HCT116 (cell line): ENCODE data around the gene PLAAT2. TPM values are rescaled to one million over a fixed set of nuclear protein-coding genes. Genes with fewer than 3 reads are reported as not detected.
"Not testable (repeated sequence)": the region's sequence is repeated elsewhere in the genome, so short reads cannot be mapped to it uniquely, and the experiment has no call there.

Experiments
- ATAC-seq: fragments of 200-7000 bp; cut with Tn5 transposase; 2 replicates; pipeline ENCODE4 v1.9.1; 2020; ENCODE audit warnings: mild to moderate bottlenecking, moderate library complexity
- BruUV-seq: library from RNA; stranded (reverse); fragments of 400-500 nt; replicated peaks from 2 replicates; lab custom pipeline; 2021; lab: Mats Ljungman, UMichigan
- CTCF ChIA-PET: fragments of 300-600 bp; sonication (Branson Sonifier 250); formaldehyde crosslinking; loops from one replicate; lab custom pipeline; 2021; ENCODE audit warnings: antibody characterized with exemption; lab: Charles Lee
- POLR2A ChIA-PET: fragments of 300-600, 350-600 bp; sonication (Branson Sonifier 250); formaldehyde crosslinking; loops from one replicate; lab custom pipeline; 2021; ENCODE audit warnings: antibody characterized with exemption; lab: Charles Lee
- RAD21 ChIA-PET, 2 experiments: fragments of 300-600 bp; sonication (Branson Sonifier 250); formaldehyde crosslinking; loops; one replicate each; lab custom pipeline; 2023; ENCODE audit warnings: low total read pairs in 2 of 2; ENCODE audit not compliant: uncharacterized antibody in 2 of 2, unreplicated experiment in 2 of 2, low non-redundant PET in 1 of 2; lab: Charles Lee
- DNase-seq: peaks from one replicate; pipeline ENCODE4 v3.0.0-alpha.2; 2010; ENCODE audit warnings: low read depth, low spot score
- H2AFZ ChIP-seq: fragments of 200-600 bp; shearing (Covaris generic), sonication (generic); 2 replicates; pipeline ENCODE4 v1.6.1; 2017; ENCODE audit warnings: low read depth, mixed run types, mixed read lengths, antibody characterized with exemption, low read length; ENCODE audit not compliant: poor library complexity, severe bottlenecking
- H3K27ac ChIP-seq: 2 replicates; pipeline ENCODE4 v1.5.1; 2012; ENCODE audit warnings: low read depth, low read length
- H3K27me3 ChIP-seq: fragments of 200-600 bp; sonication (generic); 2 replicates; pipeline ENCODE4 v1.6.1; 2016; ENCODE audit warnings: mixed run types, low read length, mixed read lengths; ENCODE audit not compliant: insufficient read depth
- H3K36me3 ChIP-seq, 2 experiments: fragments of 200-500 bp in 1 of 2; fragments of 200-600 bp in 1 of 2; sonication (Bioruptor generic) in 1 of 2; sonication (generic) in 1 of 2; 2 replicates each; pipeline versions ENCODE4 v1.5.1 to v1.6.1; 2014 to 2016; ENCODE audit warnings: low read length in 2 of 2, inconsistent platforms in 1 of 2, mixed read lengths in 1 of 2, mixed run types in 1 of 2; ENCODE audit not compliant: insufficient read depth in 2 of 2, control insufficient read depth in 1 of 2
- H3K4me1 ChIP-seq, 2 experiments: fragments of 200-600 bp in 1 of 2; sonication (generic) in 1 of 2; 2 replicates each; pipeline versions ENCODE4 v1.5.1 to v1.6.1; 2012 to 2017; ENCODE audit warnings: low read length in 2 of 2, inconsistent platforms in 1 of 2, mild to moderate bottlenecking in 1 of 2, mixed read lengths in 1 of 2, mixed run types in 1 of 2, moderate library complexity in 1 of 2; ENCODE audit not compliant: insufficient read depth in 2 of 2, control insufficient read depth in 1 of 2
- H3K4me2 ChIP-seq: fragments of 200-600 bp; sonication (generic); 2 replicates; pipeline ENCODE4 v1.6.1; 2017; ENCODE audit warnings: mixed run types, low read length, mixed read lengths
- H3K4me3 ChIP-seq, 2 experiments: fragments of 200-600 bp in 1 of 2; sonication (generic) in 1 of 2; replicated peaks in 1 of 2; 2 replicates each; pipeline ENCODE4 v1.5.1; 2011 to 2016; ENCODE audit warnings: low read length in 2 of 2, control low read depth in 1 of 2, low read depth in 1 of 2, mild to moderate bottlenecking in 1 of 2, mixed read lengths in 1 of 2, mixed run types in 1 of 2
- H3K79me2 ChIP-seq: fragments of 200-600 bp; sonication (generic); 2 replicates; pipeline ENCODE4 v1.6.1; 2017; ENCODE audit warnings: mild to moderate bottlenecking, mixed run types, low read length, moderate library complexity, mixed read lengths; ENCODE audit not compliant: insufficient read depth
- H3K9ac ChIP-seq: fragments of 200-600 bp; sonication (generic); 2 replicates; pipeline ENCODE4 v1.6.1; 2016; ENCODE audit warnings: low read length, mixed read lengths
- H3K9me2 ChIP-seq: fragments of 200-600 bp; sonication (generic), shearing (Covaris generic); 2 replicates; pipeline ENCODE4 v1.6.1; 2017; ENCODE audit warnings: mixed run types, mild to moderate bottlenecking, moderate library complexity; ENCODE audit not compliant: insufficient read depth
- H3K9me3 ChIP-seq, 2 experiments: fragments of 200-500 bp in 1 of 2; fragments of 200-600 bp in 1 of 2; sonication (Bioruptor generic) in 1 of 2; sonication (generic) in 1 of 2; 2 replicates each; pipeline ENCODE4 v1.6.1; 2014 to 2017; ENCODE audit warnings: low read length in 2 of 2, mixed read lengths in 2 of 2, inconsistent platforms in 1 of 2, low read depth in 1 of 2, mild to moderate bottlenecking in 1 of 2, mixed run types in 1 of 2, moderate library complexity in 1 of 2; ENCODE audit not compliant: control insufficient read depth in 1 of 2, insufficient read depth in 1 of 2
- H4K20me1 ChIP-seq: fragments of 200-600 bp; sonication (generic), shearing (Covaris generic); 2 replicates; pipeline ENCODE4 v1.6.1; 2017; ENCODE audit warnings: mixed run types, mild to moderate bottlenecking, moderate library complexity; ENCODE audit not compliant: insufficient read depth
- EGR1 ChIP-seq: IDR thresholded peaks from 2 replicates; pipeline ENCODE4 v1.6.1; 2012; ENCODE audit warnings: low read depth
- ELF1 ChIP-seq: IDR thresholded peaks from 2 replicates; pipeline ENCODE4 v1.6.1; 2012; ENCODE audit warnings: low read depth, borderline replicate concordance
- FOSL1 ChIP-seq: IDR thresholded peaks from 2 replicates; pipeline ENCODE4 v1.6.1; 2012; ENCODE audit warnings: low read depth
- POLR2AphosphoS5 ChIP-seq: IDR thresholded peaks from 2 replicates; pipeline ENCODE4 v1.6.1; 2011; ENCODE audit warnings: mild to moderate bottlenecking, low read depth, low read length, moderate library complexity
- REST ChIP-seq: IDR thresholded peaks from 2 replicates; pipeline ENCODE4 v1.6.1; 2012; ENCODE audit warnings: low read depth
- SIN3A ChIP-seq: IDR thresholded peaks from 2 replicates; pipeline ENCODE4 v1.6.1; 2012; ENCODE audit warnings: low read depth
- TCF7L2 ChIP-seq: IDR thresholded peaks from 2 replicates; pipeline ENCODE4 v1.7.0; 2011; ENCODE audit warnings: borderline replicate concordance, inconsistent platforms; ENCODE audit not compliant: insufficient read depth, insufficient read length; ENCODE audit errors: extremely low read depth
- ZBTB33 ChIP-seq: IDR thresholded peaks from 2 replicates; pipeline ENCODE4 v1.6.1; 2011; ENCODE audit warnings: mild to moderate bottlenecking, low read length, moderate library complexity; ENCODE audit not compliant: insufficient replicate concordance; ENCODE audit errors: extremely low read depth
- intact Hi-C: fragments of 100-400 bp; cut with micrococcal nuclease; formaldehyde crosslinking; loops from 2 replicates; pipeline ENCODE4 v1.10.0; 2022
- total RNA-seq: library from RNA; stranded (reverse); gene quantifications from one replicate; pipeline ENCODE4 v1.2.1, GENCODE V29; 2021; ENCODE audit not compliant: unreplicated experiment

PLAAT2 gene
- total RNA-seq, 1 experiment from 2014 or later: not detected

- ChIA-PET CTCF (interaction anchor here (1.2 to 1.5 kb wide), 2 partner anchors 10 to 23 kb away, joined by 4 to 6 read pairs; no protein-coding TSS in a partner anchor), POLR2A (no interaction called here), RAD21 (no interaction called here)
- H3K4me2 ChIP-seq: peak overlapping the region; percentile 4; the same call in 1 of the 2 replicates
- intact Hi-C loops: no loop called here
- BruUV-seq: no TSS peak
- H3K27me3 ChIP-seq: no peaks in the 10 kb centered on the region
- DNase-seq (no peak), ATAC-seq (no peak)
- H3K4me3 ChIP-seq: no peak overlapping the region
- peaks cover 0 to 4% of the 10 kb centered on the region in 2 experiments; a peak in 1 of 4 replicates for H3K9me3 ChIP-seq
- H3K36me3 ChIP-seq: 0 out of 4 replicates have a peak, but pooled peaks cover 0 to 7% of the 10 kb centered on the region in 2 experiments
- no peaks in the 10 kb centered on the region for H3K9me2 ChIP-seq
- H3K9ac ChIP-seq: no peak overlapping the region
- peaks cover 0 to 6% of the 10 kb centered on the region in 2 experiments; a peak in 1 of 4 replicates for H3K4me1 ChIP-seq
- no peak overlapping the region for H3K27ac ChIP-seq
- TF ChIP-seq ZBTB33 (no peak), REST (no peak), SIN3A (no peak), FOSL1 (no peak), ELF1 (no peak), EGR1 (no peak), POLR2AphosphoS5 (no peak), TCF7L2 (no peak)
- H4K20me1 ChIP-seq: no peaks in the 10 kb centered on the region
- no peak overlapping the region for H2AFZ ChIP-seq
- H3K79me2 ChIP-seq: no peaks in the 10 kb centered on the region
Observed at GRCh38 chr11:63583357-63583677, 20.1 kb upstream of the PLAAT2 start.

- RAD21 ChIA-PET, H3K4me1 ChIP-seq, H3K4me2 ChIP-seq, intact Hi-C loops, H3K27me3 ChIP-seq, H2AFZ ChIP-seq, H3K27ac ChIP-seq, H3K9me3 ChIP-seq, CTCF ChIA-PET, BruUV-seq, POLR2A ChIA-PET, H4K20me1 ChIP-seq, H3K9ac ChIP-seq, DNase-seq, H3K36me3 ChIP-seq, H3K79me2 ChIP-seq, ATAC-seq, H3K4me3 ChIP-seq, H3K9me2 ChIP-seq: not testable (repeated sequence)
Observed at GRCh38 chr11:63581224-63581623, 18.0 kb upstream of the PLAAT2 start.

- CTCF ChIA-PET, H3K9ac ChIP-seq, H3K27ac ChIP-seq, ATAC-seq, BruUV-seq, H3K9me2 ChIP-seq, H2AFZ ChIP-seq, H3K27me3 ChIP-seq, H3K79me2 ChIP-seq, H3K4me1 ChIP-seq, RAD21 ChIA-PET, H3K36me3 ChIP-seq, H3K4me2 ChIP-seq, POLR2A ChIA-PET, H3K9me3 ChIP-seq, DNase-seq, H4K20me1 ChIP-seq, H3K4me3 ChIP-seq, intact Hi-C loops: not testable (repeated sequence)
Observed at GRCh38 chr11:63578882-63579281, 15.7 kb upstream of the PLAAT2 start.
